Pancreas (tissue), 10 donors: ENCODE data around the gene LCE4A. TPM values are rescaled to one million over a fixed set of nuclear protein-coding genes. Genes with fewer than 3 reads are reported as not detected.

Experiments used
- ATAC-seq, 4 donors: fragments of 200-7000 bp; cut with Tn5 transposase; one replicate each; pipeline versions ENCODE4 v1.8.0 to v1.9.1; 2020; ENCODE audit warnings: mild to moderate bottlenecking in 4 of 4, moderate library complexity in 4 of 4
- DNase-seq, 6 donors: peaks; one replicate each; pipeline ENCODE4 v3.0.0-alpha.2; 2020
- FAIRE-seq: peaks from 2 replicates; lab custom pipeline; 2012; peaks lifted over from hg19 to GRCh38; lab: Jason Lieb, UNC
- H3K27ac ChIP-seq, 4 donors: fragments of 200-600 bp; sonication (generic); 1 replicate in 3 of 4; 2 replicates in 1 of 4; pipeline versions ENCODE4 v1.5.0 to v1.8.0; 2020
- H3K27me3 ChIP-seq, 4 donors: fragments of 200-600 bp; one replicate each; pipeline ENCODE4 v1.8.0; 2021
- H3K36me3 ChIP-seq, 3 donors: fragments of 200-600 bp; sonication (generic) in 1 of 3; one replicate each; pipeline versions ENCODE4 v1.5.0 to v1.8.0; 2020 to 2021
- H3K4me1 ChIP-seq, 3 donors: fragments of 200-600 bp; one replicate each; pipeline ENCODE4 v1.8.0; 2021
- H3K4me3 ChIP-seq, 4 donors: fragments of 200-600 bp; sonication (generic) in 2 of 4; one replicate each; pipeline versions ENCODE4 v1.5.0 to v1.8.0; 2020 to 2021
- H3K9me3 ChIP-seq, 4 donors: fragments of 200-600 bp; one replicate each; pipeline ENCODE4 v1.8.0; 2021
- CTCF ChIP-seq, 4 donors: fragments of 200-600 bp; sonication (generic) in 3 of 4; IDR thresholded peaks; one replicate each; pipeline versions ENCODE4 v1.5.0 to v1.8.0; 2021; ENCODE audit warnings: antibody characterized with exemption in 4 of 4
- WGBS, 2 donors: extraction: QIAGEN DNeasy Blood & Tissue Kit; methylation state at CpG; one replicate each; pipeline ENCODE4 v1.1.7; 2013; 5-methylcytosine and 5-hydroxymethylcytosine counted together
- intact Hi-C, 3 donors: fragments of 100-400 bp; cut with DNase I; formaldehyde crosslinking; loops; one replicate each; pipeline versions ENCODE4 v1.11.1 to v1.14.2; 2022
- polyA plus RNA-seq, 2 donors: library from polyadenylated mRNA; stranded (reverse); fragments of 200-250 nt; gene quantifications; one replicate each; pipeline ENCODE4 v1.2.3, GENCODE V29; 2013
- total RNA-seq, 6 donors: library from RNA; stranded (reverse); fragmentation: NEBNext Ultra II Directional in 4 of 6; extraction: Animal tissue kit (Norgen Biotek cat#: 25700) in 4 of 6; gene quantifications; one replicate each; pipeline versions ENCODE4 v1.2.1 to v1.2.4, GENCODE V29; 2021 to 2023
- donor health status: healthy with polysubstance abuse.
- donor health status: DM: no; HTN: no; CAD: no; lungs with moderate emphysema.
- donor health status: DM: no; HTN: no; CAD: no.
- donor health status: control.
- donor health status: control.
- donor health status: Bipolar disorder and iron deficiency.
- donor health status: DM: yes; HTN: yes; CAD: no.
- donor health status: DM: no; HTN: no; CAD: no.
- donor health status: DM: no; HTN: no; CAD: no.
- donor health status: DM: yes; HTN: yes; CAD: no.

LCE4A gene
- total and polyA plus RNA-seq, 8 donors, result not detected

GRCh38 chr1:152756872-152757271 lies 48.9 kb downstream of the LCE4A start:
- Histone ChIP-seq H3K4me3 (no peak overlapping the region), H3K27ac (no peak overlapping the region), H3K4me1 (no peaks in the 10 kb centered on the region), H3K9me3 (no peaks in the 10 kb centered on the region), H3K27me3 (peaks cover 0 to 10% (median 0%) of the 10 kb centered on the region in 4 donors), H3K36me3 (no peaks in the 10 kb centered on the region)
- DNase-seq (no peak), ATAC-seq (no peak), FAIRE-seq (no peak)
- no peak for TF ChIP-seq CTCF (IDR thresholded peaks at IDR 0.05)
- intact Hi-C loops, result no loop called here
- WGBS, 2 donors, result 40 to 57% methylated on average over 1 to 2 of the region's 2 CpGs

GRCh38 chr1:152757747-152758146 lies 49.8 kb downstream of the LCE4A start, which contains the start of gene KPRP:
Gene KPRP, plus strand, starts transcription at chr1:152758025. Its CDS starts 1,564 bp downstream, at chr1:152759589.
- FAIRE-seq (no peak), ATAC-seq (no peak), DNase-seq (no peak)
- TF ChIP-seq CTCF (IDR thresholded peaks at IDR 0.05), result no peak
- H3K9me3 ChIP-seq, result no peaks in the 10 kb centered on the region
- intact Hi-C loops, result no loop called here
- H3K27ac ChIP-seq, result no peak within 1 kb of the TSS
- H3K4me3 ChIP-seq, result no peak within 1 kb of the TSS
- no peaks in the 10 kb centered on the region for H3K36me3 ChIP-seq
- no peaks in the 10 kb centered on the region for H3K4me1 ChIP-seq
- H3K27me3 ChIP-seq, result peaks cover 0 to 10% (median 0%) of the 10 kb centered on the region in 4 donors
- 39 to 53% methylated on average over 6 of the region's 6 CpGs for WGBS, 2 donors

- DNase-seq, result no peak
- no peak overlapping the region for H3K4me3 ChIP-seq
- intact Hi-C loops, result no loop called here
- no peak for FAIRE-seq
- no peak for TF ChIP-seq CTCF (IDR thresholded peaks at IDR 0.05)
- no peaks in the 10 kb centered on the region for H3K9me3 ChIP-seq
- H3K27ac ChIP-seq, result no peak overlapping the region
- peaks cover 0 to 10% (median 0%) of the 10 kb centered on the region in 4 donors for H3K27me3 ChIP-seq
- no peaks in the 10 kb centered on the region for H3K36me3 ChIP-seq
- no peak for ATAC-seq
- H3K4me1 ChIP-seq, result no peaks in the 10 kb centered on the region
- 53 to 55% methylated on average over 4 of the region's 4 CpGs for WGBS, 2 donors
Observed at GRCh38 chr1:152758636-152759035, 50.7 kb downstream of the LCE4A start.

Other genes starting within 250 kb of the LCE4A start
- not detected for gene LCE5A, start 197.4 kb upstream of the LCE4A start, total RNA-seq
- not detected for gene LCE5A, start 197.4 kb upstream of the LCE4A start, polyA plus RNA-seq
- not detected for gene CRCT1, start 193.7 kb upstream of the LCE4A start, total RNA-seq
- under 1 TPM in 1 of 2 donors, not detected in 1; 0.30 TPM for gene CRCT1, start 193.7 kb upstream of the LCE4A start, polyA plus RNA-seq
- not detected for gene LCE3E, start 141.4 kb upstream of the LCE4A start, total RNA-seq
- not detected for gene LCE3E, start 141.4 kb upstream of the LCE4A start, polyA plus RNA-seq
- not detected for gene LCE3D, start 127.6 kb upstream of the LCE4A start, total RNA-seq
- not detected for gene LCE3D, start 127.6 kb upstream of the LCE4A start, polyA plus RNA-seq
- gene LCE3C, start 107.9 kb upstream of the LCE4A start, total RNA-seq, result not detected
- gene LCE3C, start 107.9 kb upstream of the LCE4A start, polyA plus RNA-seq, result not detected
- not detected for gene LCE3B, start 94.3 kb upstream of the LCE4A start, total RNA-seq
- not detected for gene LCE3B, start 94.3 kb upstream of the LCE4A start, polyA plus RNA-seq
- gene LCE3A, start 85.1 kb upstream of the LCE4A start, total RNA-seq, result not detected
- not detected for gene LCE3A, start 85.1 kb upstream of the LCE4A start, polyA plus RNA-seq
- not detected for gene LCE2D, start 44.8 kb upstream of the LCE4A start, total RNA-seq
- gene LCE2D, start 44.8 kb upstream of the LCE4A start, polyA plus RNA-seq, result not detected
- gene LCE2C, start 32.9 kb upstream of the LCE4A start, total RNA-seq, result not detected
- gene LCE2C, start 32.9 kb upstream of the LCE4A start, polyA plus RNA-seq, result not detected
- gene LCE2B, start 22.0 kb upstream of the LCE4A start, total RNA-seq, result not detected
- gene LCE2B, start 22.0 kb upstream of the LCE4A start, polyA plus RNA-seq, result not detected
- not detected for gene LCE2A, start 9.8 kb upstream of the LCE4A start, total RNA-seq
- gene LCE2A, start 9.8 kb upstream of the LCE4A start, polyA plus RNA-seq, result not detected
- gene KPRP, start 49.9 kb downstream of the LCE4A start, total RNA-seq, result not detected
- not detected for gene KPRP, start 49.9 kb downstream of the LCE4A start, polyA plus RNA-seq
- gene LCE1F, start 67.0 kb downstream of the LCE4A start, total RNA-seq, result not detected
- gene LCE1F, start 67.0 kb downstream of the LCE4A start, polyA plus RNA-seq, result not detected
- not detected for gene LCE1E, start 78.1 kb downstream of the LCE4A start, total RNA-seq
- not detected for gene LCE1E, start 78.1 kb downstream of the LCE4A start, polyA plus RNA-seq
- not detected for gene LCE1D, start 88.6 kb downstream of the LCE4A start, total RNA-seq
- gene LCE1D, start 88.6 kb downstream of the LCE4A start, polyA plus RNA-seq, result not detected
- gene LCE1C, start 98.5 kb downstream of the LCE4A start, total RNA-seq, result not detected
- not detected for gene LCE1C, start 98.5 kb downstream of the LCE4A start, polyA plus RNA-seq
- not detected for gene LCE1B, start 103.8 kb downstream of the LCE4A start, total RNA-seq
- gene LCE1B, start 103.8 kb downstream of the LCE4A start, polyA plus RNA-seq, result not detected
- not detected for gene LCE1A, start 119.3 kb downstream of the LCE4A start, total RNA-seq
- not detected for gene LCE1A, start 119.3 kb downstream of the LCE4A start, polyA plus RNA-seq
- not detected for gene LCE6A, start 134.7 kb downstream of the LCE4A start, total RNA-seq
- gene LCE6A, start 134.7 kb downstream of the LCE4A start, polyA plus RNA-seq, result not detected
- gene LCE7A, start 151.8 kb downstream of the LCE4A start, total RNA-seq, result not detected
- not detected for gene LCE7A, start 151.8 kb downstream of the LCE4A start, polyA plus RNA-seq
- gene SMCP, start 170.2 kb downstream of the LCE4A start, total RNA-seq, result not detected
- not detected for gene SMCP, start 170.2 kb downstream of the LCE4A start, polyA plus RNA-seq
- gene IVL, start 200.4 kb downstream of the LCE4A start, total RNA-seq, result not detected
- under 1 TPM in 1 of 2 donors, not detected in 1; 0.02 TPM for gene IVL, start 200.4 kb downstream of the LCE4A start, polyA plus RNA-seq
- gene SPRR5, start 239.0 kb downstream of the LCE4A start, total RNA-seq, result not detected
- not detected for gene SPRR5, start 239.0 kb downstream of the LCE4A start, polyA plus RNA-seq